HEK293 (cell line): ENCODE measurements around the gene P2RY6.

Experiments
- FEZF1 ChIP-seq: fragments of 450-650 bp; formaldehyde crosslinking; IDR thresholded peaks from 2 replicates; pipeline ENCODE4 v1.5.1; 2016; ENCODE audit warnings: missing biosample characterization, missing genetic modification characterization
- KLF1 ChIP-seq: fragments of 450-650 bp; formaldehyde crosslinking; IDR thresholded peaks from 2 replicates; pipeline ENCODE4 v1.5.1; 2016; ENCODE audit warnings: missing biosample characterization, missing genetic modification characterization
- RBAK ChIP-seq: fragments of 450-650 bp; formaldehyde crosslinking; IDR thresholded peaks from 2 replicates; pipeline ENCODE4 v1.5.1; 2016; ENCODE audit warnings: missing biosample characterization, missing genetic modification characterization
- SP7 ChIP-seq: fragments of 450-650 bp; formaldehyde crosslinking; IDR thresholded peaks from 2 replicates; pipeline ENCODE4 v1.5.1; 2016; ENCODE audit warnings: missing biosample characterization, missing genetic modification characterization
- TRIM28 ChIP-seq: IDR thresholded peaks from 2 replicates; pipeline ENCODE4 v1.6.1; 2011; ENCODE audit warnings: low read length, control low read depth, borderline replicate concordance
- WT1 ChIP-seq: fragments of 450-650 bp; formaldehyde crosslinking; IDR thresholded peaks from 2 replicates; pipeline ENCODE4 v1.5.1; 2016; ENCODE audit warnings: missing biosample characterization, missing genetic modification characterization
- ZBTB17 ChIP-seq: fragments of 450-650 bp; formaldehyde crosslinking; IDR thresholded peaks from 2 replicates; pipeline ENCODE4 v1.5.1; 2016; ENCODE audit warnings: missing biosample characterization, missing genetic modification characterization
- ZBTB20 ChIP-seq: fragments of 450-650 bp; formaldehyde crosslinking; IDR thresholded peaks from 2 replicates; pipeline ENCODE4 v1.5.1; 2016; ENCODE audit warnings: missing biosample characterization, missing genetic modification characterization
- ZBTB21 ChIP-seq: fragments of 450-650 bp; formaldehyde crosslinking; IDR thresholded peaks from 2 replicates; pipeline ENCODE4 v1.5.1; 2017; ENCODE audit warnings: missing biosample characterization, missing genetic modification characterization
- ZBTB48 ChIP-seq: fragments of 450-650 bp; formaldehyde crosslinking; IDR thresholded peaks from 2 replicates; pipeline ENCODE4 v1.5.1; 2016; ENCODE audit warnings: missing biosample characterization, missing genetic modification characterization
- ZEB2 ChIP-seq: fragments of 450-650 bp; formaldehyde crosslinking; IDR thresholded peaks from 2 replicates; pipeline ENCODE4 v1.5.1; 2016; ENCODE audit warnings: missing biosample characterization, missing genetic modification characterization
- ZFP37 ChIP-seq: fragments of 450-650 bp; formaldehyde crosslinking; IDR thresholded peaks from 2 replicates; pipeline ENCODE4 v1.5.1; 2016; ENCODE audit warnings: missing biosample characterization, missing genetic modification characterization
- ZNF132 ChIP-seq: fragments of 450-650 bp; formaldehyde crosslinking; IDR thresholded peaks from 2 replicates; pipeline ENCODE4 v1.5.1; 2017; ENCODE audit warnings: missing biosample characterization, missing genetic modification characterization, borderline replicate concordance
- ZNF202 ChIP-seq: fragments of 450-650 bp; formaldehyde crosslinking; IDR thresholded peaks from 2 replicates; pipeline ENCODE4 v1.5.1; 2016; ENCODE audit warnings: missing biosample characterization, missing genetic modification characterization, borderline replicate concordance
- ZNF211 ChIP-seq: fragments of 450-650 bp; formaldehyde crosslinking; IDR thresholded peaks from 2 replicates; pipeline ENCODE4 v1.5.1; 2016; ENCODE audit warnings: low read depth, missing biosample characterization, missing genetic modification characterization
- ZNF221 ChIP-seq: fragments of 450-650 bp; formaldehyde crosslinking; IDR thresholded peaks from 2 replicates; pipeline ENCODE4 v1.5.1; 2017; ENCODE audit warnings: missing biosample characterization, missing genetic modification characterization, borderline replicate concordance
- ZNF335 ChIP-seq: fragments of 450-650 bp; formaldehyde crosslinking; conservative IDR thresholded peaks from 2 replicates; pipeline ENCODE4 v1.5.1; 2016; ENCODE audit warnings: missing biosample characterization, missing genetic modification characterization
- ZNF426 ChIP-seq: fragments of 450-650 bp; formaldehyde crosslinking; IDR thresholded peaks from 2 replicates; pipeline ENCODE4 v1.5.1; 2017; ENCODE audit warnings: missing biosample characterization, missing genetic modification characterization, mild to moderate bottlenecking, inconsistent platforms, moderate library complexity
- ZNF549 ChIP-seq: fragments of 450-650 bp; IDR thresholded peaks from 2 replicates; pipeline ENCODE4 v1.5.1; 2018; ENCODE audit warnings: missing biosample characterization, missing genetic modification characterization, mild to moderate bottlenecking, inconsistent platforms, moderate library complexity
- ZNF585B ChIP-seq: fragments of 450-650 bp; formaldehyde crosslinking; IDR thresholded peaks from 2 replicates; pipeline ENCODE4 v1.5.1; 2016; ENCODE audit warnings: missing biosample characterization, missing genetic modification characterization
- ZNF623 ChIP-seq: fragments of 450-650 bp; formaldehyde crosslinking; IDR thresholded peaks from 2 replicates; pipeline ENCODE4 v1.5.1; 2016; ENCODE audit warnings: missing biosample characterization, missing genetic modification characterization
- ZNF629 ChIP-seq: fragments of 450-650 bp; formaldehyde crosslinking; IDR thresholded peaks from 2 replicates; pipeline ENCODE4 v1.5.1; 2017; ENCODE audit warnings: missing biosample characterization, missing genetic modification characterization
- ZNF654 ChIP-seq: fragments of 450-650 bp; formaldehyde crosslinking; IDR thresholded peaks from 2 replicates; pipeline ENCODE4 v1.5.1; 2016; ENCODE audit warnings: low read depth, missing biosample characterization, missing genetic modification characterization
- ZNF670 ChIP-seq: fragments of 450-650 bp; formaldehyde crosslinking; IDR thresholded peaks from 2 replicates; pipeline ENCODE4 v1.5.1; 2016; ENCODE audit warnings: missing biosample characterization, missing genetic modification characterization, low read depth
- ZNF707 ChIP-seq: fragments of 450-650 bp; formaldehyde crosslinking; IDR thresholded peaks from 2 replicates; pipeline ENCODE4 v1.5.1; 2016; ENCODE audit warnings: missing biosample characterization, missing genetic modification characterization
- ZNF792 ChIP-seq: fragments of 450-650 bp; formaldehyde crosslinking; IDR thresholded peaks from 2 replicates; pipeline ENCODE4 v1.5.1; 2016; ENCODE audit warnings: missing biosample characterization, missing genetic modification characterization
- ZSCAN23 ChIP-seq: fragments of 450-650 bp; formaldehyde crosslinking; IDR thresholded peaks from 2 replicates; pipeline ENCODE4 v1.5.1; 2016; ENCODE audit warnings: missing biosample characterization, missing genetic modification characterization
- TF ChIP-seq, protein P1 (sequence below): fragments of 450-650 bp; formaldehyde crosslinking; IDR thresholded peaks from 2 replicates; pipeline ENCODE4 v1.5.1; 2016; ENCODE audit warnings: missing biosample characterization, missing genetic modification characterization
- TF ChIP-seq, protein P2 (sequence below): fragments of 450-650 bp; formaldehyde crosslinking; IDR thresholded peaks from 2 replicates; pipeline ENCODE4 v1.5.1; 2017; ENCODE audit warnings: missing biosample characterization, missing genetic modification characterization
- TF ChIP-seq, protein P3 (sequence below): fragments of 450-650 bp; formaldehyde crosslinking; IDR thresholded peaks from 2 replicates; pipeline ENCODE4 v1.5.1; 2016; ENCODE audit warnings: missing biosample characterization, missing genetic modification characterization
- TF ChIP-seq, protein P4 (sequence below): fragments of 450-650 bp; formaldehyde crosslinking; IDR thresholded peaks from 2 replicates; pipeline ENCODE4 v1.5.1; 2016; ENCODE audit warnings: missing biosample characterization, missing genetic modification characterization
- TF ChIP-seq, protein P5 (sequence below): fragments of 450-650 bp; formaldehyde crosslinking; IDR thresholded peaks from 2 replicates; pipeline ENCODE4 v1.5.1; 2016; ENCODE audit warnings: missing biosample characterization, missing genetic modification characterization

Gene P2RY6

DNA sequence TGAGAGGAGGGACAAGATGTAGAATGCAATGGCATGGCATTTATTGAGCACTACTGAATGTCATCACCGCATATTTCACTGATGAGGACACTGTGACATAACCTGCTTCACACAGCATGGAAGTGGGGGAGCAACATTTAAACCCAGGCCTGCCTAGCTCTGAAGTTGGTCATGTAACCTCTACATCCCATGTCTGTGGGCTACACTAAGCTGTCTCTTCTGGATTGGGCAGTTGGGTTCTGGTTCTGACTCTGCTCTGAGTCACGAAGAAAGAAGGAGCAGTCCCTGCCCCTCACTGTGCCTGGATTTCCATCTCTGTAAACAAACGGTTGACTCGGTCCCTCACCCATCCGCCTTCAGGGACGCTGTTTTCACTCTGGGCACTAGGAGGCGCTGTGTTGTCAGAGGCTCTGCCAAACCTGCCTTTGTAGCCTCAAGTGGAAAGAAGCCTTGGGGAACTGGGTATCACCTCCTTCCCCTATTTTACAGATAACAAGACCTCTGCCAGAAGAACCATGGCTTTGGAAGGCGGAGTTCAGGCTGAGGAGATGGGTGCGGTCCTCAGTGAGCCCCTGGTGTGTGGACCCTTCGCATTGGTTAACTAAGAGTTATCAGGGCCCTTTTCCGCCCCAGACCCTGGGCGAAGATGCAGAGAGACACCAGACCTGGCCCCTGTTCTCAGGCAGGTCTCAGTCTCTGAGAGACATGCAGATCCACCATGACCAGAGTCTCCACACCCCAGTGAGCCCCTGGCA lies 23.3 kb downstream of the P2RY6 start (continued):
- TF ChIP-seq ZNF221 (tag by site-specific recombination) (no peak), ZNF623 (tag by site-specific recombination) (no peak), ZBTB20 (tag by site-specific recombination) (peak; percentile 79), ZNF670 (tag by site-specific recombination) (no peak), ZBTB21 (peak; percentile 72), ZNF707 (tag by site-specific recombination) (no peak), ZNF132 (no peak), ZBTB48 (peak; percentile 76; the same call in 1 of the 2 replicates), ZBTB17 (peak; percentile 49; the same call in 1 of the 2 replicates), ZNF654 (no peak; the same call in 1 of the 2 replicates), ZNF211 (tag by site-specific recombination) (no peak), ZNF585B (tag by site-specific recombination) (no peak), ZNF792 (0 out of 2 replicates have a peak, but pooled peaks have one; percentile 55), KLF1 (no peak), ZEB2 (tag by site-specific recombination) (peak; percentile 63; the same call in 1 of the 2 replicates), ZNF426 (tag by site-specific recombination) (no peak), ZNF202 (tag by site-specific recombination) (no peak), RBAK (no peak), WT1 (tag by site-specific recombination) (no peak), ZNF549 (tag by site-specific recombination) (no peak), SP7 (tag by site-specific recombination) (peak; percentile 33; the same call in 1 of the 2 replicates), FEZF1 (tag by site-specific recombination) (no peak), ZNF629 (tag by site-specific recombination) (peak; percentile 86), TRIM28 (no peak), ZNF335 (tag by site-specific recombination) (peak; percentile 35; the same call in 1 of the 2 replicates), ZFP37 (tag by site-specific recombination) (peak; percentile 86), ZSCAN23 (tag by site-specific recombination) (no peak)
- TF ChIP-seq, protein P1, sequence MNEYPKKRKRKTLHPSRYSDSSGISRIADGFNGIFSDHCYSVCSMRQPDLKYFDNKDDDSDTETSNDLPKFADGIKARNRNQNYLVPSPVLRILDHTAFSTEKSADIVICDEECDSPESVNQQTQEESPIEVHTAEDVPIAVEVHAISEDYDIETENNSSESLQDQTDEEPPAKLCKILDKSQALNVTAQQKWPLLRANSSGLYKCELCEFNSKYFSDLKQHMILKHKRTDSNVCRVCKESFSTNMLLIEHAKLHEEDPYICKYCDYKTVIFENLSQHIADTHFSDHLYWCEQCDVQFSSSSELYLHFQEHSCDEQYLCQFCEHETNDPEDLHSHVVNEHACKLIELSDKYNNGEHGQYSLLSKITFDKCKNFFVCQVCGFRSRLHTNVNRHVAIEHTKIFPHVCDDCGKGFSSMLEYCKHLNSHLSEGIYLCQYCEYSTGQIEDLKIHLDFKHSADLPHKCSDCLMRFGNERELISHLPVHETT (tag by site-specific recombination), result 0 out of 2 replicates have a peak, but pooled peaks have one; percentile 19
- TF ChIP-seq, protein P2, sequence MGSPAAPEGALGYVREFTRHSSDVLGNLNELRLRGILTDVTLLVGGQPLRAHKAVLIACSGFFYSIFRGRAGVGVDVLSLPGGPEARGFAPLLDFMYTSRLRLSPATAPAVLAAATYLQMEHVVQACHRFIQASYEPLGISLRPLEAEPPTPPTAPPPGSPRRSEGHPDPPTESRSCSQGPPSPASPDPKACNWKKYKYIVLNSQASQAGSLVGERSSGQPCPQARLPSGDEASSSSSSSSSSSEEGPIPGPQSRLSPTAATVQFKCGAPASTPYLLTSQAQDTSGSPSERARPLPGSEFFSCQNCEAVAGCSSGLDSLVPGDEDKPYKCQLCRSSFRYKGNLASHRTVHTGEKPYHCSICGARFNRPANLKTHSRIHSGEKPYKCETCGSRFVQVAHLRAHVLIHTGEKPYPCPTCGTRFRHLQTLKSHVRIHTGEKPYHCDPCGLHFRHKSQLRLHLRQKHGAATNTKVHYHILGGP (tag by site-specific recombination), result no peak
- TF ChIP-seq, protein P3, sequence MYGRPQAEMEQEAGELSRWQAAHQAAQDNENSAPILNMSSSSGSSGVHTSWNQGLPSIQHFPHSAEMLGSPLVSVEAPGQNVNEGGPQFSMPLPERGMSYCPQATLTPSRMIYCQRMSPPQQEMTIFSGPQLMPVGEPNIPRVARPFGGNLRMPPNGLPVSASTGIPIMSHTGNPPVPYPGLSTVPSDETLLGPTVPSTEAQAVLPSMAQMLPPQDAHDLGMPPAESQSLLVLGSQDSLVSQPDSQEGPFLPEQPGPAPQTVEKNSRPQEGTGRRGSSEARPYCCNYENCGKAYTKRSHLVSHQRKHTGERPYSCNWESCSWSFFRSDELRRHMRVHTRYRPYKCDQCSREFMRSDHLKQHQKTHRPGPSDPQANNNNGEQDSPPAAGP (tag by site-specific recombination), result 0 out of 2 replicates have a peak, but pooled peaks have one; percentile 49
- TF ChIP-seq, protein P4, sequence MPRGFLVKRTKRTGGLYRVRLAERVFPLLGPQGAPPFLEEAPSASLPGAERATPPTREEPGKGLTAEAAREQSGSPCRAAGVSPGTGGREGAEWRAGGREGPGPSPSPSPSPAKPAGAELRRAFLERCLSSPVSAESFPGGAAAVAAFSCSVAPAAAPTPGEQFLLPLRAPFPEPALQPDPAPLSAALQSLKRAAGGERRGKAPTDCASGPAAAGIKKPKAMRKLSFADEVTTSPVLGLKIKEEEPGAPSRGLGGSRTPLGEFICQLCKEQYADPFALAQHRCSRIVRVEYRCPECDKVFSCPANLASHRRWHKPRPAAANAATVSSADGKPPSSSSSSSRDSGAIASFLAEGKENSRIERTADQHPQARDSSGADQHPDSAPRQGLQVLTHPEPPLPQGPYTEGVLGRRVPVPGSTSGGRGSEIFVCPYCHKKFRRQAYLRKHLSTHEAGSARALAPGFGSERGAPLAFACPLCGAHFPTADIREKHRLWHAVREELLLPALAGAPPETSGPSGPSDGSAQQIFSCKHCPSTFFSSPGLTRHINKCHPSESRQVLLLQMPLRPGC (tag by site-specific recombination), result no peak
- TF ChIP-seq, protein P5, sequence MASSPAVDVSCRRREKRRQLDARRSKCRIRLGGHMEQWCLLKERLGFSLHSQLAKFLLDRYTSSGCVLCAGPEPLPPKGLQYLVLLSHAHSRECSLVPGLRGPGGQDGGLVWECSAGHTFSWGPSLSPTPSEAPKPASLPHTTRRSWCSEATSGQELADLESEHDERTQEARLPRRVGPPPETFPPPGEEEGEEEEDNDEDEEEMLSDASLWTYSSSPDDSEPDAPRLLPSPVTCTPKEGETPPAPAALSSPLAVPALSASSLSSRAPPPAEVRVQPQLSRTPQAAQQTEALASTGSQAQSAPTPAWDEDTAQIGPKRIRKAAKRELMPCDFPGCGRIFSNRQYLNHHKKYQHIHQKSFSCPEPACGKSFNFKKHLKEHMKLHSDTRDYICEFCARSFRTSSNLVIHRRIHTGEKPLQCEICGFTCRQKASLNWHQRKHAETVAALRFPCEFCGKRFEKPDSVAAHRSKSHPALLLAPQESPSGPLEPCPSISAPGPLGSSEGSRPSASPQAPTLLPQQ (tag by site-specific recombination), result no peak
